GM12878 (cell line): ENCODE results near the gene VPS45. TPM values are rescaled to one million over a fixed set of nuclear protein-coding genes. Genes with fewer than 3 reads are reported as not detected.

Source experiments
- ATAC-seq: fragments of 200-7000 bp; cut with Tn5 transposase; 3 replicates; pipeline ENCODE4 v1.9.1; 2020; ENCODE audit warnings: mild to moderate bottlenecking, moderate library complexity
- BruUV-seq: library from RNA; stranded (reverse); fragments of 400-500 nt; replicated peaks from 2 replicates; lab custom pipeline; 2021; lab: Mats Ljungman, UMichigan
- CTCF ChIA-PET: fragments of 300-600 bp; sonication (Branson Sonifier 250); formaldehyde crosslinking; extraction: SDS; loops from one replicate; lab custom pipeline; 2021; ENCODE audit warnings: inconsistent platforms; lab: Yijun Ruan, JAX
- POLR2A ChIA-PET: fragments of 350-600 bp; formaldehyde crosslinking; extraction: SDS; loops from one replicate; lab custom pipeline; 2021; ENCODE audit warnings: inconsistent platforms; lab: Charles Lee
- RAD21 ChIA-PET: fragments of 300-600 bp; sonication (Branson Sonifier 250); formaldehyde crosslinking; loops from one replicate; lab custom pipeline; 2023; ENCODE audit warnings: antibody characterized with exemption; ENCODE audit not compliant: unreplicated experiment; lab: Charles Lee
- SMC1A ChIA-PET: fragments of 300-600 bp; sonication (Branson Sonifier 250); formaldehyde crosslinking; loops from one replicate; lab custom pipeline; 2023; ENCODE audit not compliant: unreplicated experiment, uncharacterized antibody; lab: Charles Lee
- DNase-seq: peaks from one replicate; pipeline ENCODE4 v3.0.0-alpha.2; 2011; ENCODE audit warnings: low read depth, low spot score
- FAIRE-seq: peaks from 3 replicates; lab custom pipeline; 2011; peaks lifted over from hg19 to GRCh38; lab: Jason Lieb, UNC
- H2AFZ ChIP-seq: 2 replicates; pipeline ENCODE4 v1.6.0; 2011; ENCODE audit warnings: low read depth, low read length, control low read depth; ENCODE audit not compliant: control insufficient read depth
- H3K27ac ChIP-seq: 2 replicates; pipeline ENCODE4 v1.5.1; 2011; ENCODE audit warnings: control low read depth; ENCODE audit not compliant: control insufficient read depth, insufficient read depth
- H3K27me3 ChIP-seq, 2 experiments: replicated peaks in 1 of 2; 2 replicates each; pipeline versions ENCODE4 v1.6.0 to v1.6.1; 2011; ENCODE audit warnings: low read length in 1 of 2; ENCODE audit not compliant: control insufficient read depth in 2 of 2, insufficient read depth in 2 of 2
- H3K36me3 ChIP-seq, 2 experiments: 2 replicates each; pipeline ENCODE4 v1.5.1; 2011; ENCODE audit warnings: low read length in 1 of 2; ENCODE audit not compliant: control insufficient read depth in 2 of 2, insufficient read depth in 2 of 2
- H3K4me1 ChIP-seq: 2 replicates; pipeline ENCODE4 v1.6.1; 2011; ENCODE audit warnings: mild to moderate bottlenecking, low read length, moderate library complexity, mixed read lengths; ENCODE audit not compliant: control insufficient read depth, insufficient read depth
- H3K4me2 ChIP-seq: 2 replicates; pipeline ENCODE4 v1.6.0; 2011; ENCODE audit warnings: control low read depth; ENCODE audit not compliant: control insufficient read depth, insufficient read depth
- H3K4me3 ChIP-seq: fragments of 200-600 bp; sonication (generic); 2 replicates; pipeline ENCODE4 v1.5.1; 2016
- H3K79me2 ChIP-seq: 2 replicates; pipeline ENCODE4 v1.6.0; 2011; ENCODE audit warnings: low read length; ENCODE audit not compliant: control insufficient read depth, insufficient read depth
- H3K9ac ChIP-seq: 2 replicates; pipeline ENCODE4 v1.8.0; 2011; ENCODE audit warnings: low read length, control low read depth, mixed read lengths; ENCODE audit not compliant: control insufficient read depth, insufficient read depth
- H3K9me3 ChIP-seq: replicated peaks from 3 replicates; pipeline ENCODE4 v1.5.1; 2011; ENCODE audit warnings: mild to moderate bottlenecking, low read length; ENCODE audit not compliant: control insufficient read depth, insufficient read depth
- H4K20me1 ChIP-seq: 2 replicates; pipeline ENCODE4 v1.6.0; 2011; ENCODE audit not compliant: control insufficient read depth, insufficient read depth
- ATF2 ChIP-seq: IDR thresholded peaks from 2 replicates; pipeline ENCODE4 v1.6.1; 2012; ENCODE audit warnings: low read length, inconsistent platforms
- BCLAF1 ChIP-seq: fragments of 450-650 bp; IDR thresholded peaks from 2 replicates; pipeline ENCODE4 v1.6.1; 2017; ENCODE audit warnings: antibody characterized with exemption, mild to moderate bottlenecking, moderate library complexity
- BRCA1 ChIP-seq: IDR thresholded peaks from 2 replicates; pipeline ENCODE4 v1.6.1; 2011; ENCODE audit warnings: low read depth, low read length, improper control_type of control experiment
- EGR1 ChIP-seq, 2 experiments: IDR thresholded peaks; 1 replicate in 1 of 2; 2 replicates in 1 of 2; pipeline ENCODE4 v1.6.1; 2011 to 2012; ENCODE audit warnings: low read depth in 2 of 2, low read length in 2 of 2, borderline replicate concordance in 1 of 2, mild to moderate bottlenecking in 1 of 2, moderate library complexity in 1 of 2
- ETV6 ChIP-seq, 2 experiments: fragments of 450-650 bp in 1 of 2; IDR thresholded peaks in 1 of 2; conservative IDR thresholded peaks in 1 of 2; 2 replicates each; pipeline ENCODE4 v1.6.1; 2014; ENCODE audit warnings: antibody characterized with exemption in 1 of 2, borderline replicate concordance in 1 of 2, low read depth in 1 of 2, mild to moderate bottlenecking in 1 of 2, moderate library complexity in 1 of 2
- IKZF1 ChIP-seq: fragments of 450-650 bp; conservative IDR thresholded peaks from 2 replicates; pipeline ENCODE4 v1.6.1; 2017; ENCODE audit warnings: antibody characterized with exemption, mild to moderate bottlenecking
- KDM1A ChIP-seq: fragments of 200-600 bp; sonication (generic); IDR thresholded peaks from 2 replicates; pipeline ENCODE4 v1.6.1; 2016; ENCODE audit warnings: borderline replicate concordance
- NFIC ChIP-seq: IDR thresholded peaks from 2 replicates; pipeline ENCODE4 v1.6.1; 2012; ENCODE audit warnings: low read depth, mild to moderate bottlenecking, inconsistent platforms, low read length, moderate library complexity
- NR2C2 ChIP-seq: IDR thresholded peaks from 2 replicates; pipeline ENCODE4 v1.6.1; 2011; ENCODE audit warnings: borderline replicate concordance, low read depth; ENCODE audit not compliant: control insufficient read depth, insufficient read length
- POLR2A ChIP-seq: IDR thresholded peaks from 2 replicates; pipeline ENCODE4 v1.6.1; 2011; ENCODE audit warnings: low read depth, mild to moderate bottlenecking, low read length
- RBBP5 ChIP-seq: fragments of 200-600 bp; sonication (generic); conservative IDR thresholded peaks from 2 replicates; pipeline ENCODE4 v1.6.1; 2016
- TARDBP ChIP-seq: IDR thresholded peaks from 2 replicates; pipeline ENCODE4 v1.6.1; 2016; ENCODE audit warnings: borderline replicate concordance
- USF2 ChIP-seq: IDR thresholded peaks from 2 replicates; pipeline ENCODE4 v1.6.1; 2011; ENCODE audit warnings: low read depth, low read length, improper control_type of control experiment, borderline replicate concordance
- YY1 ChIP-seq: IDR thresholded peaks from 2 replicates; pipeline ENCODE4 v1.6.1; 2011; ENCODE audit warnings: low read depth, mild to moderate bottlenecking, low read length
- WGBS: methylation state at CpG from one replicate; pipeline ENCODE4 v1.1.6; 2016; ENCODE audit warnings: low lambda C conversion rate; ENCODE audit not compliant: insufficient replicate concordance, insufficient coverage; ENCODE audit errors: missing lambda C conversion rate; 5-methylcytosine and 5-hydroxymethylcytosine counted together
- in situ Hi-C: fragments of 300-500 bp; cut with MboI; formaldehyde crosslinking; loops from 9 replicates; pipeline ENCODE4 v1.14.3; 2018; ENCODE audit warnings: mixed read lengths
- intact Hi-C: fragments of 100-400 bp; cut with micrococcal nuclease; formaldehyde crosslinking; loops from one replicate; pipeline ENCODE4 v1.14.2; 2022; ENCODE audit not compliant: unreplicated experiment
- polyA plus RNA-seq, 11 experiments: library from polyadenylated mRNA; depleted of rRNA in 4 of 11; unstranded in 6 of 11; stranded (reverse) in 5 of 11; fragments of >200 nt; fragmentation: Nextera tagmentation in 4 of 11; fragmentation: Illumina TruSeq in 1 of 11; extraction: Ambion mirVana in 4 of 11; extraction: Trizol in 1 of 11; gene quantifications; 1 replicate in 1 of 11; 2 replicates in 10 of 11; pipeline versions ENCODE4 v1.2.1 to v1.2.3, GENCODE V29; 2011 to 2016; ENCODE audit warnings: inconsistent platforms in 2 of 11, missing spikeins in 2 of 11, low read depth in 1 of 11
- total RNA-seq, 4 experiments: library from RNA; depleted of rRNA in 3 of 4; stranded (reverse); fragments of >200 nt in 3 of 4; fragmentation: Illumina TruSeq in 1 of 4; extraction: Trizol in 1 of 4; gene quantifications; 2 replicates each; pipeline versions ENCODE4 v1.2.1 to v1.2.3, GENCODE V29; 2013 to 2021
- TF ChIP-seq, protein P1 (sequence below): fragments of 450-650 bp; IDR thresholded peaks from 2 replicates; pipeline ENCODE4 v1.6.1; 2017; ENCODE audit warnings: mild to moderate bottlenecking, moderate library complexity

The VPS45 gene
- total and polyA plus RNA-seq, 10 of the 15 experiments (the other 5 are each of a cell fraction or from before 2014, with no cell fraction given) = 24.4 to 48.7 (median 34.5) TPM

- peak overlapping the region; percentile 98 for H3K4me2 ChIP-seq
- peak overlapping the region; percentile 94 for H3K9ac ChIP-seq
- peaks cover 10 to 29% of the 10 kb centered on the region in 2 experiments for H3K36me3 ChIP-seq
- TF ChIP-seq RBBP5 (no peak), EGR1 (IDR thresholded peaks at IDR 0.05; ENCODE audit: borderline replicate concordance in 1 of 2, low read depth in 2 of 2, low read length in 2 of 2) (no peak), BCLAF1 (no peak), YY1 (no peak), POLR2A (peak; percentile 73), ATF2 (no peak), NFIC (no peak), NR2C2 (no peak), BRCA1 (no peak), ETV6 (conservative IDR thresholded peaks at IDR 0.05 in 1 of 2, IDR thresholded peaks at IDR 0.05 in 1 of 2; ENCODE audit: borderline replicate concordance in 1 of 2, low read depth in 1 of 2) (peak in 1 of 2 experiments; percentile 53; a peak in 1 of 4 replicates), KDM1A (no peak), IKZF1 (peak; percentile 54; the same call in 1 of the 2 replicates), USF2 (no peak), TARDBP (no peak)
- TF ChIP-seq, protein P1, sequence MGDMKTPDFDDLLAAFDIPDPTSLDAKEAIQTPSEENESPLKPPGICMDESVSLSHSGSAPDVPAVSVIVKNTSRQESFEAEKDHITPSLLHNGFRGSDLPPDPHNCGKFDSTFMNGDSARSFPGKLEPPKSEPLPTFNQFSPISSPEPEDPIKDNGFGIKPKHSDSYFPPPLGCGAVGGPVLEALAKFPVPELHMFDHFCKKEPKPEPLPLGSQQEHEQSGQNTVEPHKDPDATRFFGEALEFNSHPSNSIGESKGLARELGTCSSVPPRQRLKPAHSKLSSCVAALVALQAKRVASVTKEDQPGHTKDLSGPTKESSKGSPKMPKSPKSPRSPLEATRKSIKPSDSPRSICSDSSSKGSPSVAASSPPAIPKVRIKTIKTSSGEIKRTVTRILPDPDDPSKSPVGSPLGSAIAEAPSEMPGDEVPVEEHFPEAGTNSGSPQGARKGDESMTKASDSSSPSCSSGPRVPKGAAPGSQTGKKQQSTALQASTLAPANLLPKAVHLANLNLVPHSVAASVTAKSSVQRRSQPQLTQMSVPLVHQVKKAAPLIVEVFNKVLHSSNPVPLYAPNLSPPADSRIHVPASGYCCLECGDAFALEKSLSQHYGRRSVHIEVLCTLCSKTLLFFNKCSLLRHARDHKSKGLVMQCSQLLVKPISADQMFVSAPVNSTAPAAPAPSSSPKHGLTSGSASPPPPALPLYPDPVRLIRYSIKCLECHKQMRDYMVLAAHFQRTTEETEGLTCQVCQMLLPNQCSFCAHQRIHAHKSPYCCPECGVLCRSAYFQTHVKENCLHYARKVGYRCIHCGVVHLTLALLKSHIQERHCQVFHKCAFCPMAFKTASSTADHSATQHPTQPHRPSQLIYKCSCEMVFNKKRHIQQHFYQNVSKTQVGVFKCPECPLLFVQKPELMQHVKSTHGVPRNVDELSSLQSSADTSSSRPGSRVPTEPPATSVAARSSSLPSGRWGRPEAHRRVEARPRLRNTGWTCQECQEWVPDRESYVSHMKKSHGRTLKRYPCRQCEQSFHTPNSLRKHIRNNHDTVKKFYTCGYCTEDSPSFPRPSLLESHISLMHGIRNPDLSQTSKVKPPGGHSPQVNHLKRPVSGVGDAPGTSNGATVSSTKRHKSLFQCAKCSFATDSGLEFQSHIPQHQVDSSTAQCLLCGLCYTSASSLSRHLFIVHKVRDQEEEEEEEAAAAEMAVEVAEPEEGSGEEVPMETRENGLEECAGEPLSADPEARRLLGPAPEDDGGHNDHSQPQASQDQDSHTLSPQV = no peak
Observed at GRCh38 chr1:150159550-150159949, 92.0 kb downstream of the VPS45 start.

More at GRCh38 chr1:150159550-150159949, 92.0 kb downstream of the VPS45 start:
- CTCF ChIA-PET = interaction anchor here (0.6 to 19.2 kb wide), 4 partner anchors 9 to 85 kb away, joined by 3 to 577 read pairs (median 44); partner anchors contain the start of gene VPS45
- H3K27ac ChIP-seq = peak overlapping the region; percentile 100
- ATAC-seq = peak; percentile 46
- SMC1A ChIA-PET = interaction anchor here (1.3 to 15.5 kb wide), 3 partner anchors 9 to 83 kb away, joined by 3 to 338 read pairs (median 73); partner anchors contain the start of gene PLEKHO1
- intact Hi-C loops (no loop called here), in situ Hi-C loops (no loop called here)
- WGBS = 10% methylated on average over 8 of the region's 8 CpGs
- H4K20me1 ChIP-seq = no peaks in the 10 kb centered on the region
- no peaks in the 10 kb centered on the region for H3K27me3 ChIP-seq
- FAIRE-seq = peak; percentile 35
- peaks cover 53% of the 10 kb centered on the region for H3K79me2 ChIP-seq
- peak overlapping the region; percentile 50 for H3K4me3 ChIP-seq
- POLR2A ChIA-PET = interaction anchor here (0.6 to 8.9 kb wide), 8 partner anchors 9 to 524 kb away, joined by 3 to 120 read pairs (median 6); partner anchors contain the start of genes PLEKHO1 and VPS45
- no peaks in the 10 kb centered on the region for H3K9me3 ChIP-seq
- no peak for DNase-seq
- RAD21 ChIA-PET = interaction anchor here (0.7 to 15.1 kb wide), 6 partner anchors 10 to 161 kb away, joined by 3 to 287 read pairs (median 4); partner anchors contain the start of gene PLEKHO1
- H3K4me1 ChIP-seq = peaks cover 64% of the 10 kb centered on the region
- BruUV-seq = no TSS peak
- H2AFZ ChIP-seq = no peak overlapping the region
